ENCODE measurements around the gene PER1.

PER1 gene

GRCh38 chr17:8147805-8148404 is 4.3 kb downstream of the PER1 start:
- no peaks in the 10 kb centered on the region for H4K20me1 ChIP-seq (ENCODE audit: low read depth, low read length)
- no peak overlapping the region for H3K27ac ChIP-seq (ENCODE audit: low read depth, low read length)
- no peak overlapping the region for H2AFZ ChIP-seq (ENCODE audit: low read depth, low read length, severe bottlenecking)
- H3K36me3 ChIP-seq (ENCODE audit: low read length), result no peaks in the 10 kb centered on the region
- H3K9ac ChIP-seq (ENCODE audit: low read length), result no peak overlapping the region
- no peaks in the 10 kb centered on the region for H3K9me2 ChIP-seq (replicated peaks; ENCODE audit: insufficient read depth, low read length)
- 0 out of 2 replicates have a peak, but pooled peaks cover 3% of the 10 kb centered on the region for H3F3A ChIP-seq (ENCODE audit: insufficient read depth)
- TF ChIP-seq CTCF (IDR thresholded peaks at IDR 0.05; ENCODE audit: insufficient read depth, low read length, poor library complexity, severe bottlenecking) (no peak), EZH2phosphoT487 (conservative IDR thresholded peaks at IDR 0.05; ENCODE audit: low read length) (no peak)
- H3K79me2 ChIP-seq (ENCODE audit: insufficient read depth, low read length), result peaks cover 5% of the 10 kb centered on the region; the same call in 1 of the 2 replicates
- H3K4me2 ChIP-seq (ENCODE audit: low read depth, low read length, poor library complexity, severe bottlenecking), result no peak overlapping the region
- H3K4me3 ChIP-seq (ENCODE audit: insufficient read depth, low read length, poor library complexity, severe bottlenecking), result no peak overlapping the region
- no peaks in the 10 kb centered on the region for H3K9me3 ChIP-seq (ENCODE audit: insufficient read depth, low read length)
- H3K27me3 ChIP-seq (ENCODE audit: low read length), result no peaks in the 10 kb centered on the region

- peaks cover 5% of the 10 kb centered on the region; the same call in 1 of the 2 replicates for H3K79me2 ChIP-seq (ENCODE audit: insufficient read depth, low read length)
- H3K4me3 ChIP-seq (ENCODE audit: insufficient read depth, low read length, poor library complexity, severe bottlenecking), result no peak overlapping the region
- H3K9me3 ChIP-seq (ENCODE audit: insufficient read depth, low read length), result no peaks in the 10 kb centered on the region
- 0 out of 2 replicates have a peak, but pooled peaks cover 3% of the 10 kb centered on the region for H3F3A ChIP-seq (ENCODE audit: insufficient read depth)
- no peaks in the 10 kb centered on the region for H3K9me2 ChIP-seq (replicated peaks; ENCODE audit: insufficient read depth, low read length)
- no peak overlapping the region for H2AFZ ChIP-seq (ENCODE audit: low read depth, low read length, severe bottlenecking)
- no peaks in the 10 kb centered on the region for H3K36me3 ChIP-seq (ENCODE audit: low read length)
- H3K4me2 ChIP-seq (ENCODE audit: low read depth, low read length, poor library complexity, severe bottlenecking), result no peak overlapping the region
- no peak for TF ChIP-seq CTCF (IDR thresholded peaks at IDR 0.05; ENCODE audit: insufficient read depth, low read length, poor library complexity, severe bottlenecking)
- TF ChIP-seq EZH2phosphoT487 (conservative IDR thresholded peaks at IDR 0.05; ENCODE audit: low read length), result no peak
- H3K27ac ChIP-seq (ENCODE audit: low read depth, low read length), result no peak overlapping the region
- H3K27me3 ChIP-seq (ENCODE audit: low read length), result no peaks in the 10 kb centered on the region
- H4K20me1 ChIP-seq (ENCODE audit: low read depth, low read length), result no peaks in the 10 kb centered on the region
- no peak overlapping the region for H3K9ac ChIP-seq (ENCODE audit: low read length)
Measured at GRCh38 chr17:8147141-8147804, 4.9 kb downstream of the PER1 start.

- no peaks in the 10 kb centered on the region for H3K27me3 ChIP-seq (ENCODE audit: low read length)
- H3K9me3 ChIP-seq (ENCODE audit: insufficient read depth, low read length), result no peaks in the 10 kb centered on the region
- no peak overlapping the region for H3K27ac ChIP-seq (ENCODE audit: low read depth, low read length)
- no peaks in the 10 kb centered on the region for H3K9me2 ChIP-seq (replicated peaks; ENCODE audit: insufficient read depth, low read length)
- H3K4me2 ChIP-seq (ENCODE audit: low read depth, low read length, poor library complexity, severe bottlenecking), result no peak overlapping the region
- no peak overlapping the region for H3K9ac ChIP-seq (ENCODE audit: low read length)
- TF ChIP-seq EZH2phosphoT487 (conservative IDR thresholded peaks at IDR 0.05; ENCODE audit: low read length), result no peak
- TF ChIP-seq CTCF (IDR thresholded peaks at IDR 0.05; ENCODE audit: insufficient read depth, low read length, poor library complexity, severe bottlenecking), result no peak
- H4K20me1 ChIP-seq (ENCODE audit: low read depth, low read length), result no peaks in the 10 kb centered on the region
- no peak overlapping the region for H3K4me3 ChIP-seq (ENCODE audit: insufficient read depth, low read length, poor library complexity, severe bottlenecking)
- H3F3A ChIP-seq (ENCODE audit: insufficient read depth), result no peaks in the 10 kb centered on the region
- H3K36me3 ChIP-seq (ENCODE audit: low read length), result no peaks in the 10 kb centered on the region
- no peak overlapping the region for H2AFZ ChIP-seq (ENCODE audit: low read depth, low read length, severe bottlenecking)
- no peaks in the 10 kb centered on the region for H3K79me2 ChIP-seq (ENCODE audit: insufficient read depth, low read length)
Measured at GRCh38 chr17:8146381-8147140, 5.6 kb downstream of the PER1 start.
